Measurements from ENCODE around the gene MAGIX.

Gene MAGIX

GRCh38 chrX:49176421-49177326 is 14.1 kb downstream of the MAGIX start (continued):
- no peak for TF ChIP-seq PATZ1 (CRISPR knock-in tag; IDR thresholded peaks at IDR 0.05; ENCODE audit: borderline replicate concordance)
- TF ChIP-seq POU6F1 (CRISPR knock-in tag; IDR thresholded peaks at IDR 0.05; ENCODE audit: borderline replicate concordance, low read depth) = no peak
- TF ChIP-seq TOX (CRISPR knock-in tag; IDR thresholded peaks at IDR 0.05; ENCODE audit: borderline replicate concordance) = no peak
- no peak for TF ChIP-seq SNAI2 (CRISPR knock-in tag; IDR thresholded peaks at IDR 0.05)
- TF ChIP-seq ZNF565 (CRISPR knock-in tag; conservative IDR thresholded peaks at IDR 0.05; ENCODE audit: low read depth) = no peak

- no peak for TF ChIP-seq ESRRG (CRISPR knock-in tag; IDR thresholded peaks at IDR 0.05)
- no peak for TF ChIP-seq ZC3H10 (CRISPR knock-in tag; IDR thresholded peaks at IDR 0.05)
- TF ChIP-seq PATZ1 (CRISPR knock-in tag; IDR thresholded peaks at IDR 0.05; ENCODE audit: borderline replicate concordance) = no peak
- TF ChIP-seq ZFP30 (CRISPR knock-in tag; IDR thresholded peaks at IDR 0.05) = no peak
- no peak for TF ChIP-seq ZNF70 (CRISPR knock-in tag; IDR thresholded peaks at IDR 0.05)
- no peak for TF ChIP-seq POU6F1 (CRISPR knock-in tag; IDR thresholded peaks at IDR 0.05; ENCODE audit: borderline replicate concordance, low read depth)
- TF ChIP-seq TCF4 (CRISPR knock-in tag; IDR thresholded peaks at IDR 0.05; ENCODE audit: borderline replicate concordance) = no peak
- no peak for TF ChIP-seq RARB (CRISPR knock-in tag; IDR thresholded peaks at IDR 0.05)
- TF ChIP-seq TSHZ2 (CRISPR knock-in tag; IDR thresholded peaks at IDR 0.05) = no peak
- no peak for TF ChIP-seq PPARA (CRISPR knock-in tag; IDR thresholded peaks at IDR 0.05; ENCODE audit: borderline replicate concordance)
- no peak for TF ChIP-seq SNAI2 (CRISPR knock-in tag; IDR thresholded peaks at IDR 0.05)
- no peak for TF ChIP-seq ARNTL (CRISPR knock-in tag; IDR thresholded peaks at IDR 0.05; ENCODE audit: borderline replicate concordance, low read depth)
- no peak for TF ChIP-seq BACH2 (CRISPR knock-in tag; IDR thresholded peaks at IDR 0.05; ENCODE audit: borderline replicate concordance)
- peak; percentile 16 for ATAC-seq
Measured at GRCh38 chrX:49177338-49177833, 14.8 kb downstream of the MAGIX start.

GRCh38 chrX:49177873-49178480 is 15.4 kb downstream of the MAGIX start:
- no peak; the same call in 2 of the 3 replicates for ATAC-seq
- no peak for TF ChIP-seq PPARA (CRISPR knock-in tag; IDR thresholded peaks at IDR 0.05; ENCODE audit: borderline replicate concordance)
- TF ChIP-seq TOX (CRISPR knock-in tag; IDR thresholded peaks at IDR 0.05; ENCODE audit: borderline replicate concordance) = no peak
- TF ChIP-seq CREB5 (CRISPR knock-in tag; IDR thresholded peaks at IDR 0.05; ENCODE audit: low read depth) = no peak
- TF ChIP-seq ZNF70 (CRISPR knock-in tag; IDR thresholded peaks at IDR 0.05) = no peak
- no peak for TF ChIP-seq GLIS3 (CRISPR knock-in tag; IDR thresholded peaks at IDR 0.05)
- TF ChIP-seq CSRNP3 (CRISPR knock-in tag; IDR thresholded peaks at IDR 0.05) = no peak
- no peak for TF ChIP-seq ISL1 (CRISPR knock-in tag; IDR thresholded peaks at IDR 0.05)
- TF ChIP-seq POU6F1 (CRISPR knock-in tag; IDR thresholded peaks at IDR 0.05; ENCODE audit: borderline replicate concordance, low read depth) = no peak
